Glomerular endothelial cell (primary cell): ENCODE measurements around the gene PRR14. TPM values are rescaled to one million over a fixed set of nuclear protein-coding genes. Genes with fewer than 3 reads are reported as not detected.

ENCODE experiments used
- DNase-seq: peaks from one replicate; pipeline ENCODE4 v3.0.0-alpha.2; 2011; ENCODE audit warnings: low read depth, low spot score; ENCODE audit errors: extremely low read depth
- total RNA-seq: library from RNA; depleted of rRNA; stranded (reverse); fragments of >200 nt; gene quantifications from 2 replicates; pipeline ENCODE4 v1.2.3, GENCODE V29; 2015

The PRR14 gene
- 22.4 and 38.1 TPM in 2 replicates for total RNA-seq

DNA sequence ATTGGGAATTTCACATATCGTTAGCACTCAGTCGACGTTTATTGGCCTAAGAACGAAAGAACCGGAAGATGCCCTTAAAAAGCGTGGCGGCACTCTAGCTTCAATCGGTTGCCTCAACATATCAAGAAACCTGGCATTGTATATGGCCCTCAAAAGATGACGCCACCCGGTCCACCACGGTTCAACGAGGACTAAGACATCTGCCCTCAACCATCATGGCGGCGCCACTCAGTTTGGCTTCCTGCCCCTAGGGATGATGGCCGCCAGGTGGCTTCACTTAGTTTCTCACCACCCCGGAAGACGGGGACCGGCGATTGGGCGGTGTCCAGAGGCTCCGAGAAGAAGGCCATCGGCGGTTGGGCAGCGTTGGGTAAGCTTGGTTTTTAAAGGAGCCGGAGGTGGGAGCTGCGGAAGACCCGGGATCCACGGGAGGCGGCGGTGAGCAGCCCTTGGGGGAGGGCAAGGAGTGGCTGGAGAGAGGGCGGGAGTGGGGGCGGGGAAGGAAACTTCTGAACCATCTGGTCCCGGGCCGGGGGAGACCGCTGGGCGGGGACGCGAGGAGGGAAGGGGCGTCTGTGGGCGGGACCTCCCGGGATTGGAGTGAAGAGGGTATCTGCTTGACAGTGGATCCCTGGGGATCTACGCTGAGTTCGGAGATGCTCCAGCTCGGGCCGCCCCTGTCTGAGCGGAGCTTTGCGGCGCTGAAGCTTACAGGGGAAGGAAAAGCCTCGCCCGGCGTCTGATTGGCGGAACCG, at the start of gene PRR14:
PRR14 (plus strand) TSS at position 592 of the 755 bp plus-strand sequence. CDS start 686 bp downstream, outside the sequence.
- peak; percentile 97 for DNase-seq

DNA sequence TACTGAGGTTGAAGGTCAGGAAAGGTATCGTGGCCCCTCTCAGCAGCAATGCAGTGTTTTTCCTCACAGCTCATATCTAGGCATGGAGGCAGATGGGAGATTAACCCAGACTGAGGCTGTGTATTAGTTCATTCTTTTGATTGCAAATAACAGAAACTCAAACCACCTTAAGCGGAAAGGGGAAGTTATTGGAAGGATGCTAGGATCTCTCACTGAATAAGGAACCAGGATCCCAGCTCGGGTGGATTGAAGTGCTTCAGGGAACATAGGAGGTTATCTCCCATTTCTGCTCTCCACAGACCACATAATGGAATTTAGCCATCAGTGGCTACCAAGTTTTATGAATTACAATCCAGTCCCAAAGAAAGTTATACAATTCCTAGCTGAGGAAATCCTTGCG, 48.8 kb upstream of the PRR14 start:
- DNase-seq, result no peak

- no peak for DNase-seq
Observed at GRCh38 chr16:30602616-30603277, 48.0 kb upstream of the PRR14 start.

DNA sequence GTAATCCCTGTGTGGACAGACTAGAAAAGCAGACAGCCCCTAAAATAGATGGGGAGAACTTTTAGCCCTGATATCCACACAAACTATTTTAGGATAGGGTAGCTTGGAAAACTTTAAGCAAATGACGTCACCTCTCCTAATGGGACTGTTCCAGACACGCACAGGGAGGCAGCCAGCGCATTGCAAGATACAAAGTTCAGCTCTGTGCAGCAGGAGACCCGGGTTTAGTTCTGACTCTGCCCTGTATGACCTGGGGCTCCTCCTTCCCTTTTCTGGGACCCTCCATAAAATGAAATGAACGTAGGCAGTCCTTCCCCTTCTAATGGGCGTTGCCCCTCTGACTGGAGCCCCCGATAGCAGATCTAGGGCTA, 46.8 kb upstream of the PRR14 start:
- DNase-seq, result no peak

DNA sequence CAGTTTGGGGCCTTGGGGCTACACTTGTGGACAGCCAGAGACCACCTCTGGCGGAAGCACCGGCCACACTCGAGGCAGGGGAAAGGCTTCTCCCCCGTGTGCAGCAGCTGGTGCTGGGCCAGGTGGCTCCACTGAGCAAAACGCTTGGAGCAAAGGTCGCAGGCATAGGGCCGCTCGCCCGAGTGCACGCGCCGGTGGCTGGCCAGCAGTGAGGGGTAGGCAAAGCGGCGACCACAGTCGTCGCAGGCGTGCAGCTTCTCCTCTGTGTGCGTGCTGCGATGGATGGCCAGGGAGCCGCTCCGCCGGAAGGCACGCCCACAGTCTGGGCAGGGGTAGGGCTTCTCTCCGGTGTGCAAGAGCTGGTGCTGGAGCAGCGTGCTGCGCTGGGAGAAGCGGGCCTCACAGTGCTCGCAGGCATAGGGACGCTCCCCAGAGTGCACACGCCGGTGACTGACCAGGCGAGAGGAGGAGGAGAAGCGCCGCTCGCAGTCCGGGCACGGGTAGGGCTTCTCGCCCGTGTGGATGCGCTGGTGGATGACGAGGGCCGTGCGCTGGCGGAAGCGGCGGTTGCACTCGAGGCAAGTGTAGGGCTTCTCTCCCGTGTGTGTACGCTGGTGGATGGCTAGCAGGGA, 46.3 kb upstream of the PRR14 start:
- DNase-seq, result no peak

- no peak for DNase-seq
Observed at GRCh38 chr16:30605158-30605557, 45.6 kb upstream of the PRR14 start.

- DNase-seq, result no peak
Observed at GRCh38 chr16:30606004-30606403, 44.8 kb upstream of the PRR14 start.

DNA sequence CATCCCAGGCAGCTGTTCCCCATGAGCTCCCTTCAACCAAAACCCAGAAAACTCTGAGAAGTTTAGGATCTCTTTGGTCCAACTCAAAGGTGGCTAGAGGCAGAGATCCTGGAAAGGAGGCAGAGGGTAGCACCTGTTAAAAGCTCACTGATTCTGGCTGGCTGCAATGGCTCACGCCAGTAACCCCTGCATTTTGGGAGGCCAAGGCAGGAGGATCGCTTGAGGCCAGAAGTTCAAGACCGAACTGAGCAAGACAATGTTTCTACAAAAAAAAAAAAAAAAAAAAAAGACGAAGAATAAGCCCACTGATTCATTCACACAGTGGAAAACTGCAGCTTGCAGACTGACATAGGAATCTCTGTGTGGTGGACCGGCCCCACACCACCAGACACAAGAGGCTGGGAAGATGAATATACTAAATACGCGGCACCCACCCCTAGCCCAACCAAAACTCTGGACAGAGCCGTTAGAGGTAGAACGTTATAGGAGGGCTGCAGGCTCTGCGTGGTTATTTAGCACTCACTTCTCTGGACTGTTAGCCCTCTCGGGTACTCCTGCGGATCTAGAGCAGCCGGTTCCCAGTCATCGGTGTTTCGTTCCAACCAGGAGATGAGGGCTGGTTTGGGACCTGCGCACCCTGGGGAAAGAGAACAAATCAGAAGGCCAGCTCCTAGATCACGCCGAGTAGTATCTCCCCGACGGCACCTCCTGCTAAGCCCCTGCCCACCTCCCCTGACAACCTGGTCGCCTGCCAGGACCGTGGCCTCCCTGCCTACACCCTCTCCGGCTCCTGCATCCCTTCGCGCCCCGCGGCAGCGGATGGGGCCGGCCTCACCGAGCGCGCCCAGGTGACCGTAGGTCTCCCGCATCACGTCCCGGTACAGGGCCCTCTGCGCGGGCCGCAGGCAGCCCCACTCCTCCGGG, 41.5 kb upstream of the PRR14 start:
- no peak for DNase-seq

GRCh38 chr16:30609926-30610839, 40.6 kb upstream of the PRR14 start, which contains the start of gene ZNF689:
TSS of gene ZNF689 (minus strand) at chr16:30610389. CDS start at chr16:30610041, 348 bp downstream.
- DNase-seq, result peak; percentile 98

DNA sequence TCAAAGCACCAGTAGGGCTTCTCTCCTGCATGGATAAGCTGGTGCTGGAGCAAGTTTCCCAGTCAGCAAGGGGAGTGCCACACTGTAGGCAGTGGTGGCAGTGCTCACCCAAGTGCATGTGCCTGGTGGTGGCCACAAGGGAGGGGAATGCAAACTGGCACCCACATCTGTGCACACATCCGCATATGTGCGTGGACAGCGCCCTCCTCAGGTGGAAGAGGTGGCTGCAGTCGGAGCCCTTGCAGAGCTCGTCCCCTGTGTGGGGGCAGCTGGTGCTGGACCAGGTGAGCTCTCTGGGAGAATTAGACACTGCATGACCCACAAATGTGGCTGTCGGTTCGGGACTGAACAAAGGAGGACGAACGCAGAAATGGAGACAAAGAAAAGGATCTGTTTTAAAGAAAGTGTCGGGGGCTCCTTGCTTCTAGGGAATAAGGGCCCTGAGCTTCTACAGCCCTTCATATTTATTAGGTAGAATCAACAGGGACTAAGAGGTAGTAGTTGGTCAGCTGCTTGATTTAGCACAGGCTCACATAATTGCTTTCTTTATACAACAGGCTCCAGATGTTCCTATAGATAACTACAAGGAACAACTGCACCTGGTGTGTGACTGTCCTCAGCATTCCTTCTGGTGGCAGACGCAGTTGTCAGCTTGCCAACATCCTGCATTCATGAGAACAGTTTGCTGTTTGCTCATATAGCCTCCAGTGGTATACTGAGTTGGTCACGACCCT, 35.2 kb upstream of the PRR14 start:
- DNase-seq, result no peak

GRCh38 chr16:30619202-30619601, 31.6 kb upstream of the PRR14 start:
- DNase-seq, result no peak

GRCh38 chr16:30619638-30620037, 31.1 kb upstream of the PRR14 start:
- no peak for DNase-seq

DNA sequence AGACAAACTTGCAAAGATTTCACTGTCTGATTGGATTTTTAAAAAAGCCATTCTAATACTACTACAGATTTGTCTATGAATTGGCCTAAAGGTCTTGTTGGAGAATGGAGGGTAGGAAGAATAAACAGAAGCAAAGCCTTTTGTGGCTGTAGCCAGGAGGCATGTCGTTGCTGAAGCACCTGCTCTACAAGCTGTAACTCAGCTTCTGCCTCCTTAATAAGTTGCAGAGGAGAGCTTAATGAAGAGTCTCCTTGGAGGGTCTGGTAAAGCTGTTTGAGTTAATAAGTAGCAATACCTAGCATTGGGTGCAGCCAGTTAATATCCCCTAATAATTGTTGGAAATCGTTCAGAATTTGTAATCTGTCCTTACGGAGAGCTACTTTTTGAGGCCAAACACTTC, 30.6 kb upstream of the PRR14 start:
- no peak for DNase-seq

GRCh38 chr16:30621765-30622164, 29.0 kb upstream of the PRR14 start:
- DNase-seq, result no peak

GRCh38 chr16:30622455-30623032, 28.2 kb upstream of the PRR14 start:
- no peak for DNase-seq

- no peak for DNase-seq
Observed at GRCh38 chr16:30623536-30624283, 27.1 kb upstream of the PRR14 start.

- DNase-seq, result no peak
Observed at GRCh38 chr16:30626236-30626635, 24.5 kb upstream of the PRR14 start.
